GM21528 (cell line): ENCODE data around the gene VWA5B2.
A peak's percentile ranks its signal among the peaks of the same experiment; 100 is the strongest.

Experiments
- ATAC-seq: cut with Tn5 transposase; IDR thresholded peaks from one replicate; pipeline ENCODE4 v1.9.1; 2021; ENCODE audit warnings: mild to moderate bottlenecking, moderate library complexity; ENCODE audit not compliant: unreplicated experiment, low FRiP score

Gene VWA5B2

DNA sequence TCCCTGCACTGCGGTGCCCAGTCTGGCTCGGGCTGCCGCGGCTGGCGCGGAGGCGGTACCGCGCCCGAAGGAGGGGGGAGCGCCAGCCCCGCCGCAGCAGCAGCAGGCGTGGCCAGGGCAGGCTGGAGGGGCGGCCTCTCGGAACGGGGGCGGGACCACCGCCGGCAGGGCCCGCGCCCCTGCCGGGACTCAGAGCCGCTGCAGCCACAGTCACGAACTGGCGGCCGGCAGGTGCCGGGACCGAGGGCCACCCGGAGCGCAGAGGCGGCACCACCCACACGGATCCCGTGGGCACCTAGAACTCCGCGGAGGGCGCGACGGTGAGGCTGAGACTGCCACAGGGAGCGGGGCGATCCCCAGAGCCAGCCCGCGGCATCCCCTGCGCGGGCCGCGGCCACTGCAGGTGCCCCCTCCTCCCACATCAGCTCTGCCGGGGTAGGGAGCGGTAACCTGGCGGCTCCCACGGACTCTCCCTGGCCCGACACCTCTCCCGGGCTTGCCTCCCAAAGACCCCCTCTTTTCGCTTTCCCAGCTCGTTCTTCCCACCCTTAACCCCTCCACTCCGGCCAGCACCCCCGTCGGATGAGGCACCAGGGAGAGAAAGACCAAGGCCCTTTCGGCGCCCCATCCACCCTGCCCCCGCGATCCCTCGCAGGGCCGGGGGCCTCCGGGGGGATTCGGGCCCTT, at the start of gene VWA5B2:
VWA5B2 (plus strand) TSS at position 192 of the 687 bp plus-strand sequence. CDS start 944 bp downstream, outside the sequence.
- peak; percentile 77 for ATAC-seq

DNA sequence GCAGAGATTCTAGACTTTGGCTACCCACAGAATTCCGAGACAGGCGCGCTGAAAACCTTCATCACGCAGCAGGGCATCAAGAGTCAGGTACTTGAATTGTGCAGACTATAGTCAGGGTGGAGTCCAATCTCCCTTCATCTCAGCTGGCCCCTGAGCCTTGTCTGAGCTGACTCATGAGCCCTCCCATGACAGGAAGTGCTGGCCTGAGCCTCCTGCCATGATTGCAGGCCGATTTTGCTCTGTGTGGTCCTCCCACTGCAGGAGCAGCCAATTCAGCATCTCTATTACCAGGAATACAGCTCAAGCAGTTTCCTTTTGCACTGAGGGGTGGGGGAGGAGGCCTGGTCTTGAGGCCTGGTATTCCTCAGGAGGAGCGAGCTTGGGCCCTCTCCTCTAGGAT, 49.2 kb upstream of the VWA5B2 start:
- ATAC-seq = no peak

DNA sequence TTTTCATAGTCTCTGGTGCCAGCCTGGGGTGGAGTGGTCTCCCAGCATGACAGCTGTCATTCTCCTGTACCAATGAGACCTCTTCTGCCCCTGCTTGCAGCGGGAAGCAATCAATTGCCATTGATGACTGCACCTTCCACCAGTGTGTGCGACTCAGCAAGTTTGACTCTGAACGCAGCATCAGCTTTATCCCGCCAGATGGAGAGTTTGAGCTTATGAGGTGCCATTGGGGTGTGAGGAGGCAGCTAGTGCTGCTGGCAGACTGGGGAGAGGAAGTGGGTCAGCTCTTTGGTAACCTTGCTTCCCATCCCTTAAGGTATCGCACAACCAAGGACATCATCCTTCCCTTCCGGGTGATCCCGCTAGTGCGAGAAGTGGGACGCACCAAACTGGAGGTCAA, 47.8 kb upstream of the VWA5B2 start:
- no peak for ATAC-seq

DNA sequence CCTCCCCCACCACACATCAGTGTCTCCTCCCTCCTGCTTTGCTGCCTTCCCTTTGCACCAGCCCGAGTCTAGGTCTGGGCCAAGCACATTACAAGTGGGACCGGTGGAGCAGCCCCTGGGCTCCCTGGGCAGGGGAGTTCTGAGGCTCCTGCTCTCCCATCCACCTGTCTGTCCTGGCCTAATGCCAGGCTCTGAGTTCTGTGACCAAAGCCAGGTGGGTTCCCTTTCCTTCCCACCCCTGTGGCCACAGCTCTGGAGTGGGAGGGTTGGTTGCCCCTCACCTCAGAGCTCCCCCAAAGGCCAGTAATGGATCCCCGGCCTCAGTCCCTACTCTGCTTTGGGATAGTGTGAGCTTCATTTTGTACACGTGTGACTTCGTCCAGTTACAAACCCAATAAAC, 45.7 kb upstream of the VWA5B2 start:
- ATAC-seq = no peak

DNA sequence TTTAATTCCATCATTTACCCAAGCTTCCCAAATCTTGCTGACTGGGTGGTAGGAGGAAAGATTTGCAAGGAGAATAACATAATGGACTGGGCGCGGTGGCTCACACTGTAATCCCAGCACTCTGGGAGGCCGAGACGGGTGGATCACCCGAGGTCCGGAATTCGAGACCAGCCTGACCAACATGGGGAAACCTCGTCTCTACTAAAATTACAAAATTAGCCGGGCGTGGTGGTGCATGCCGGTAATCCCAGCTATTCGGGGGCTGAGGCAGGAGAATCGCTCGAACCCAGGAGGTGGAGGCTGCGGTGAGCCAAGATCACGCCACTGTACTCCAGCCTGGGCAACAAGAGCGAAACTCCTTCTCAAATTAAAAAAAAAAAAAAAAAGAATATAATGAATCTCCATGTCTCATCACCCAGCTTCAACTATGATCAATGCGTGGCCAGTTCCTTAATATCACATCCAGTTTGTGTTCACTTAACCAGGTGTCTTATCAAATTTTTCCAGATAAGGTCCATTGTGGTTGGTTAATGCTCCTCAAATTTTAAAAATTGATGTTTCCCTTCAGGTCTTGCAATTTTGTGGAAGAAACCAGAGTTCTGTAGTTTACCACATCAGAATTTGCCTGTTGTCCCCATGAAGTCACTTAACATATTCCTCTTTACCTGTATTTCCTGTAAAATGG, 44.7 kb upstream of the VWA5B2 start:
- no peak for ATAC-seq

DNA sequence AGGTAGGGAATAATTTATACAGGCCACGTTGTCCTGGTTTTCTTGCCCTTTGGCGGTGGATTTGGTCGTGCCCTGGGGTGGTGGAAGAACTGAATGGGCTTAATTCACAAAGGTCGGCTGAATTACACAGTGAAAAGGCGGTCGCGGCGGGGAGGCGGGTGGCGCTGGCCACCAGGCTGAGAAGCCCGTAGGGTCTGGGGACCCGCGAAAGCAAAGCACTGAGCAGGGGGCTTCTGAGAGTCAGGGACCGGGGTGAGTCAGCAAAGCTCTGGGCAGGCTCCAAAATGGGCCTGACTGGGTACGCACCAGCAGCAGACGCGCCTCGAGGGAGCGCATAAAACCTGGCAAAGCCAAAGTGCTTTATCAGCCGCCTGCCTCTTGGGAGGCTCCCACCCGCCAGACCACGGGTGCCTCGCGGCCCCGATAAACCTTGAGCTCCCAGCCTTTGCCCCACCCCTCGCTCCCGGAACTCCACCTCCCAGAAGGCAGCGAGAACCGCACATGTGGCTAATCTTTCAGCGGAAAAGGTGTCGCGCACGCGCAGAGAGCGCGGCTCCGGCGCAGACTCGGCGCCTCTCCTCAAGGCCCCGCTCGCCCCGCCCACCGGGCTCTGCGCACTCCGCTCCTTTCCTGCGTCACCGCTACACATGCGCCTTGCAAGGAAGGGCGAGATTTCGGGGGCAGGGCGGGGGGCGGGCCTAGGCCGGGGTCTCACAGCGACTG, 43.8 kb upstream of the VWA5B2 start:
- peak; percentile 86 for ATAC-seq

DNA sequence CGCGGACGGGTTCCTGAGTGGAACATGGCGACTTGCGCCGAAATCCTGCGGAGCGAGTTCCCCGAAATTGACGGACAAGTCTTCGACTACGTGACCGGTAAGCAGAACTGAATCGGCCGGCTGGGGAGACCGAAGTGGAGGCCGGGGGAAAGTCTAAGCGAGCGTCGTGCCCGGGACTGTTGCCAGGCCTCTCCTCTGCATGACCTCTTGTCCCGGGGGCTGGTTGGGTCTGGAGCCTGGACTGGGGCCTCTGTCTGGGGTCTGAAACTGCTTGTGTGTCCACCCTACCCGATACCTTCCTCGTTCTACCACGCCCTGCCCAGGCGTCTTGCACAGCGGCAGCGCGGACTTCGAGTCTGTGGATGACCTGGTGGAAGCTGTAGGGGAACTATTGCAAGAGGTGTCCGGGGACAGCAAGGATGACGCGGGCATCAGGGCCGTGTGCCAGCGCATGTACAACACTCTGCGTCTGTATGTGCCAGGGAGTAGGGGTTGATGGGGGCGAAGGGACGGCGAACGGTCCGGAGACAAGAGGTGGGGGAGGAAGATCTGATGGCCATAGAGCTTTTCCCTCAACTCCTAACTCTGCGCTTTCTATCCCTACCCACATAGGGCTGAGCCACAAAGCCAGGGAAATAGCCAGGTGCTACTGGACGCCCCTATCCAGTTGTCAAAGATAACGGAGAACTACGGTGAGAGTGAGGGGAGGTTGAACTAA, 43.0 kb upstream of the VWA5B2 start, which contains the start of gene ABCF3:
ABCF3 (plus strand) TSS at position 16 of the 718 bp plus-strand sequence; CDS start at position 25, 9 bp downstream.
- peak; percentile 32 for ATAC-seq

DNA sequence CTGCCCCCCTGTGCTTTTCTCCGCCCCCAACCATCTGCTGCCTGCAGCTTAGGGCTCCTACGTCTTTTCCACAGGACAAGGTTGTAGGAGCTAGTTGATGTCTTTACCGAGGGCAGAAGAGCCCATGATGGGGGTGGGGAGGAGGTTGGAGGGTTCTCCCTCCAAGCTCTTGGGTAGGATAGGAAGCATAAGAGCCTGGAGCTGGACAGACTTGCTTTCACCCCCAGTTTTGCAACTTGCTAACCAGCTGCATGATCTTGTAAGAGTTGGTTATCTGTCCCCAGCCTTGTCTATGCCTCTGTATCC, 42.5 kb upstream of the VWA5B2 start:
- ATAC-seq = no peak

DNA sequence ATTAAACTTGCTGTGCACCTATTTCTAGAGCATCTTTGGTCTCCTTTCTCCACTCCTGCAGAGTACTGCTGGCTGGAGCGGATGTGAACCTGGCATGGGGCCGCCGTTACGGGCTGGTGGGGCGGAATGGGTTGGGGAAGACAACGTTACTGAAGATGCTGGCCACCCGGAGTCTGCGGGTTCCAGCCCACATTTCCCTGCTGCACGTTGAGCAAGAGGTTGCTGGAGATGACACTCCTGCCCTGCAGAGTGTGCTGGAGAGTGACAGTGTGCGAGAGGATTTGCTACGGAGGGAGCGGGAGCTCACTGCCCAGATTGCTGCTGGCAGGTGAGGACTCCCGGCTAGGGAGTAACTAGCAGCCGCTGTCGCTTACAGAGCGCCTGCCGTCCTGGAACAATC, 41.3 kb upstream of the VWA5B2 start:
- ATAC-seq = no peak

DNA sequence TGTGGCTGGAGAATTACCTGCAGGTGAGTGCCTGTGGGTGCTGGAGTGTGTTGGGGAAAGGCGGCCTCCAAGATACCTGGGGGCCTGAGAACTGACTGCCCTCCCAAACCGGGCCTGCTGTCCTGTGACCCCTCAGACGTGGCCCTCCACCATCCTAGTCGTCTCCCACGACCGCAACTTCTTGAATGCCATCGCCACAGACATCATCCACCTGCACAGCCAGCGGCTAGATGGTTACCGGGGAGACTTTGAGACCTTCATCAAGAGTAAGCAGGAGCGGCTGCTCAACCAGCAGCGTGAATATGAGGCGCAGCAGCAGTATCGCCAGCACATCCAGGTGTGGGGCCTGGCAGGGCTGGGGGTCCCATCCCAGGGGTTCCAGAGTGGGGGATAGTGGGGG, 40.0 kb upstream of the VWA5B2 start:
- no peak for ATAC-seq

DNA sequence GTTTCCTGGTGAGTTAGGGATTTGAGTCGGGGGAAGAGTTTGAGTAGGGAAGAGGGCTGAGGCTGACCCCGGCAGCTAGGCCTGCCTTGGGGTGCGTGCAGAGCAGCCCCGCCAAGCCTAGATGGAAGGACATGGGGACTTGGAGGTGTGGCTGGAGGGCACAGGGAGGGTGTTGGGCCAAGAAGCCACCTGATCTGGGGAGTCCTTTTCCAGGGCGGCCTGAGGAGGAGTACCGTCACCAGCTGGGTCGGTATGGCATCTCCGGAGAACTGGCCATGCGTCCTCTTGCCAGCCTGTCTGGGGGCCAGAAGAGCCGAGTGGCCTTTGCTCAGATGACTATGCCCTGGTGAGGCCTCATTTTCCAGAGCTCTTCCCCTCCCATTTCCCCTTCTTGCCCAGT, 36.5 kb upstream of the VWA5B2 start:
- no peak for ATAC-seq

DNA sequence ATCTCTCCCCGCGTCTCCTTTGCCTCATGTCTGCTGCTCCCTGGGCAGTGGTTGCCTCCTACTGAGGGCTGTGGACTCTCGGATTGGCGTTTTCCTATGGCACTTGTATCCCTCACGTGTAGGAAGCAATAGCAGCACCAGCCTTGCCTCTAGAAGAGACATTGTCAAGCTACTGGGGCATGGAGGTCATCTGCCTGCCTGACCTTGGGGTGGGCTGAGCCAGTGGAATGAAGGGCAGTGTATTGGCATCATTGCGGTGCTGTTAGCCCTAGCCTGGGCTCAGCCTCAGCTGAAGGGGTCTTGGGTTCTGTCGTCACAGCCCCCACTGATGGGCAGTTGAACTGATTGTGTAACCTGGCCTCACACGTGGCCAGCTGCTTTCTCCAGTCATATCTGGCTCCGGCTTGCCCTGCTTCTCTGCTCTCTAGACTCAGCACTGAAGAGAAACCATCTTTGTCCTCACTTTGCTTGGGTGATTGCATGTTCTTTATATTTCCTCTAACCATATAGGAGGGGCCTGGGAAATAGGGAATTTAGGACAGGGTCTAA, 35.3 kb upstream of the VWA5B2 start:
- ATAC-seq = no peak

DNA sequence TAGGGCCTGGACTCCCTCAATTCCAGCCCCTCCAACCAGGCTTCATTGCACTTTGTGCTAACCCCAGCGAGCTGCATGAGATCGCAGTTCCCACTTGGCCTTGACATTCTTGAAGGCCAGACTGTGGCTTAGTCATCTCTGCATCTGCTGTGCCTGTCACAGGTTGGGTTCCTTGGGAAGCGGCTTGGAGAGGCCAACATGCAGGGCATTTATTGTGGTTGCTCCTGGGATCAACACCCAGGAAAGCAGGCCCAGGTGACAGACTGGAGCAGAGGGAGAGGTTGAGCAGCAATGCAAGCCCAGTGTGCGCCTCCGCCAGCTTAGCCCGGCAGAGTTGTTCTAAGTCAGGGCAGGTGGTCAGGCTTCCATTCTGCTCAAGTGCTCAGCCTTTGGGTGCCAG, 32.8 kb upstream of the VWA5B2 start:
- ATAC-seq = no peak

DNA sequence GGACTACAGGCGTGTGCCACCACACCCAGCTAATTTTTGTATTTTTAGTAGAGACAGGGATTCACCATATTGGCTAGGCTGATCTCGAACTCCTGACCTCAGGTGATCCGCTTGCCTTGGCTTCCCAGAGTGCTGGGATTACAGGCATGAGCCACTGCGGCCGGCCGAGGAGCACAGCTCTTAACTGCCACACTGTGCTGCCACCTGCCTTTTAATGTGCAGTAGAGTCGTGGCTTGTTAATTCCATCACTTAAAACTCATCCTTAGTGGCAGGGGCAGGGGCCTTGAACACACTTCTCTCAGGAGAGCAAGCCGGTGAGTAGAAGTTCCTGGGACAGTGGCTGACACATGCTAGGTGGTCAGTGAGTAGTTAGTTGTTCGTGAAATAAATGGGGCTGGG, 30.9 kb upstream of the VWA5B2 start:
- no peak for ATAC-seq

DNA sequence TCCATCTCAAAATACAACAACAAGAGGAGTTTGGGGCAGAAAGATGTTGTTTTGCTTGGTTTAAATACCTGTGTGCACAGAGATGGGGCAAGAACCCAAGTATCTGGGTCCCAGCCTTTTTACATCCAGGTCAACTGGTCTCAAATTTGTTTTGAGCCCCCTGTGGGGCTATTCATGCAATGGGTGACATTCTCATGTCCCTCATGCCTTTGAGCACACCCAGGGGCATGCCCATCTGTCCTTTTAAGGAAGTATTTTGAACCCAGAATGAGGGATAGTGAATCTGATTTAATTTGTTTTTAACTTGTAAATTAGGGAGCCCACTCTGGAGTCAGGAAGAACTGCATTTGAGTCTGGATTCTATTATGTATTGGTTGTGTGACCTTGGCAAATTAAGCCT, 28.6 kb upstream of the VWA5B2 start:
- ATAC-seq = no peak

DNA sequence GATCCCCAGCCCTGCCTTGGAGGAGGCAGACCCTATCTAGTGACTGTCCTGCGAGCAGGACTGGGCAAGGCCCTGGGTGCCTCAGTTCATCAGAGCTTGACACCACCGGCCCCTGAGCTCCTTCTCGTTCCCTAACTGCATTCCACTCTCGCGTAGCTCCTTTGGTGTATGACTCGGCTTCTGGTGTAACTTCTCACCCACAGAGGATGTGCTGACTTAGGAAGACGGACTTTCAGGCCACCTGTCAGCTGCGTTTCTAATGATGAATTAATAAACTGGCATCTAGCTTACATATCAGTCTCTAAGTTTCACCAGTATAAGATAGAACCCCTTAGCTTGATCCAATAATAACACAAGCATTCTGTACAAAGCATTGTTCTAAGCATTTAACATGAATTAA, 25.9 kb upstream of the VWA5B2 start:
- ATAC-seq = no peak

DNA sequence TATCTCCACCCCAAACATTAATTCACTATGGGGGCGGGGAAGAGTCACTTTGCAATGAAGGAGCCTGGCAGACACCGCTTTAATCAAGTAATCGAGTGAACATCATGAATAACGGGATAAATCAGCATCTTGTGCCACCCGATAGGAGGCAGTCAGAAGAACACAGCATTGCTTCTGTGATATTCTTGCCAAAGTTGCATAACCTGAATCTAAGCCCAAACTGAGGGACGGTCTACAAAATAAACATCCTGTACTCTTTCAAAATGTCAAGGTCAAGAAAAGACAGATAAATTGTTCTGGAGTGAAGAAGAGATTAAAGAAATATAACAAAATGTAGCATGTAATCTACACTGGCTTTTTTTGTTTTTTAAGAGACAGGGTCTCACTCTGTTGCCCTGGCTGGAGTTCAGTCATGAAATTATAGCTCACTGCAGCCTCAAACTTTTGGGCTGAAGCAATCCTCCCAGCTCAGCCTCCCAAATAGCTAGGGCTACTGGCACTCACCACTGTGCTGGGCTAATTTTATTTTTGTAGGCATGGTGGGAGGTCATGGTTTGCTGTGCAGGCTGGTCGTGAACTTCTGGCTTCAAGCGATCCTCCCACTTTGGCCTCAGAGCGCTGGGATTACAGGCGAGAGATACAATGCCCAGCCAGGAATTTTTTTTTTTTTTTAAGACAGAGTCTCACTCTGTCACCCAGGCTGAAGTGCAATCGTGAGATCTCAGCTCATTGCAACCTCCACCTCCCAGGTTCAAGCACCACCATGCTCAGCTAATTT, 20.1 kb upstream of the VWA5B2 start:
- ATAC-seq = no peak

DNA sequence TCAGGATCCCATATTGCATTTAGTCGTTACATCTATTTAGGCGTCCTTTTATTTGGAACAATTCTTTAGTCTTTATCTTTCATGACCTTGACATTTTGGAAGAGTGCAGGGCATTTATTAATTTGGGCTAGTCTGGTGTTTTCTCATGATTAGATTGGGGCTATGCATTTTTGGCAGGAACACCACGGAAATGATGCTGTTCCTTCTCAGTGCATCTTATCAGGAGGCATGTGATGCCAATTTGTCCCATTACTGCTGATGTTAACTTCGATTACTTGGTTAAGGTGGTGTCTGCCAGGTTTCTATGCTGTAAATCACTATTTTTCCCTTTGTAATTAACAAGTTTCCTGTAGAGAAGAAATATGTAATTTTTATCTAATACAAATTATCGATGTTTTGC, 18.1 kb upstream of the VWA5B2 start:
- ATAC-seq = no peak

DNA sequence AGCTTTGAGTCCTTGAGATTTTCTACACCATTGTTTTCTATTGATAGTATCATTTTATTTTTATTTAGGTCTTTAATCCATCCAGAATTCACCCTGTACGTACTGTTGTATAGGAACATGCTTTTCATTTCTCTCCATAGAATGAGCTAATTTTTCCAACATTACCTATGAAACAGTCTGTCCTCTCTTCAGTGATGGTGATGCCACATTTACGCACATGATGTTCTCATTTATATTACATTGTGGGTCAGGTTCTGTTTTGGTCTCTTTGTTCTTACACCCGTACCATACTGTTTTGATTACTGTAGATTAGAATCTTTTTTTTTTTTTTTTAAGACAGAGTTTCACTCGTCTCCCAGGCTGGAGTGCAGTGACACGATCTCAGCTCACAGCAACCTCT, 17.7 kb upstream of the VWA5B2 start:
- ATAC-seq = no peak

DNA sequence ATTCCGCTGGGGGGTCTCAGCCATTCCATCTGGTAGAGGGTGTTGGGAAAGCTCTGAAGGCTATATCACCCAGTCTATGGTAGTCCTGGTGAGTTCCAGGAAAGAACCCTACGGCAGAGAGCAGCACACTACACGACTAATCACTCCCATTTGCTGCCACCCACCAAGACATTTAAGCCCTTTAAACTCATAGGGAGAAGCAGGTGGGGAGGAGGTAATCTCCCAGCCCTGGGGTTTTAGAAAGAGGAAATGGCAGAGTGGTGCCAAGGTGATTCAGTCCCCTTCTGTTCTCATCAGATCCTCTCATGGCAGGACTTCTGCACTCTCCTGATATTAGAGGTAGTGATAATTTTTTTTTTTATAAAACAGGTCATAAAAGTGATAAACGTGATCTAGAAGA, 10.6 kb upstream of the VWA5B2 start:
- no peak for ATAC-seq
